ENCODE results near the gene CUL9.

DNA sequence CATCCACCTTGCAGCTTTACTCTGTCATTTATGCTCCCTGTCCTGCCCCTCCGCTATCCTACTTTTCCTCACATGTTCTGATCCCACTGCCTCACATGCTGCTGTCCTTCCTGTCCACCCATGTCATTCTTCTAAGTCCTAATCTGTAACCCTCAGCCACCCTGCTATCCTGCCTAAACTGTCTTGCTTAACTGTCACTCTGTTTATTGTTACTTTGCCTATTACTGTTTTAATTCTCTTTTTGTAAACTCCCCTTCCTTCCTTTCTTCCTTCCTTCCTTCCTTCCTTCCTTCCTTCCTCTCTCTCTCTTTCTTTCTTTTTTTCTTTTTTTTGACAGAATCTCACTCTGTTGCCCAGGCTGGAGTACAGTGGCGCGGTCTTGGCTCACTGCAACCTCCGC lies 1.4 kb downstream of the CUL9 start:
- no peak for TF ChIP-seq POLR2A (IDR thresholded peaks at IDR 0.05; ENCODE audit: low read length)
- TF ChIP-seq GATA1 (IDR thresholded peaks at IDR 0.05; ENCODE audit: low read depth, low read length) = no peak

Measured in erythroblast (primary cell).